ENCODE data around the gene PAX2.

The PAX2 gene

DNA sequence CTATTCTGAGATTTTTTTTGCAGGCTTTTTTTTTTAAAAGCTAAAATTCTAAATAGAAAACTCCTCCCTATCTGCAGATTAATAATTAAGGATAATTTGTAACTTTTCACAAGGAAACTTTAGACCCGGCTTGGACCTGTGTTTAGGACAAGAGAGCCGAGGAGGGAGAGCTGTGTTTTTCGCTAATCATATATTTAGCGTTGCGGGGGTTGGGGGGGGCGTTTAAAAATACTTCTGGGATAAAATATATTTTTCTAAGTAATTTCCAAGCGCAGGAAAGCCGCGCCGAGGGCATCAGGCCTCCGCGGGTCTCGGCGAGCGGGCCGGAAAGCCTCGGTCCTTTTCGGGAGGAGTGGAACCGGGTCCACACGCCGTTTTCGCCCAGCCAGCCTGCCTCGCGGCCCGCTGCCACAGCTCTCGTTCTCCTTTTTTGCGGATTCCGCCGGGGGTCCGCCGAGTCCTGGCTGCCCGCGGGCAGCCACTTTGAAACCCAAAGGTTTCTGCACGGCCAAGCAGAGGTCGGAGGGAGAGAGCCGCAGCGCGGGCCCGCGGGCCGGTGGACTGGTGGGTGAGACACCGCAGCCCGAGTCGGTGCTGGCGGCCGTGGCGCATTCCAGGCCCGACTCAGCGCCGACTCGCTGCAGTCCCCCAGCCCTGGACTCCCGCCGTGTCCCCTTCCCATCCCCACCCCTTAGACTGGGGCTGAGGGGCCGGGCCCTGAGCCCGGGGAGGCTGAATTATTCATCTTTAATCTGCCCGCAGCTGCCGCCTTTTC is 2.3 kb downstream of the PAX2 start:
- Histone ChIP-seq H3K4me1 (ENCODE audit: control insufficient read depth, insufficient read depth, low read length, poor library complexity, severe bottlenecking) (peaks cover 25% of the 10 kb centered on the region), H3K4me3 (ENCODE audit: extremely low read depth, insufficient read depth, low read length, poor library complexity, severe bottlenecking) (no peak overlapping the region), H3K27ac (ENCODE audit: low read depth, low read length, severe bottlenecking) (no peak overlapping the region), H3K9me3 (ENCODE audit: control insufficient read depth, low read length) (no peaks in the 10 kb centered on the region), H3K36me3 (ENCODE audit: control insufficient read depth, insufficient read depth, low read length) (no peaks in the 10 kb centered on the region)
- 0 to 1% methylated on average over 41 to 47 of the region's 57 CpGs for WGBS, 2 experiments (ENCODE audit: insufficient coverage in 2 of 2)

DNA sequence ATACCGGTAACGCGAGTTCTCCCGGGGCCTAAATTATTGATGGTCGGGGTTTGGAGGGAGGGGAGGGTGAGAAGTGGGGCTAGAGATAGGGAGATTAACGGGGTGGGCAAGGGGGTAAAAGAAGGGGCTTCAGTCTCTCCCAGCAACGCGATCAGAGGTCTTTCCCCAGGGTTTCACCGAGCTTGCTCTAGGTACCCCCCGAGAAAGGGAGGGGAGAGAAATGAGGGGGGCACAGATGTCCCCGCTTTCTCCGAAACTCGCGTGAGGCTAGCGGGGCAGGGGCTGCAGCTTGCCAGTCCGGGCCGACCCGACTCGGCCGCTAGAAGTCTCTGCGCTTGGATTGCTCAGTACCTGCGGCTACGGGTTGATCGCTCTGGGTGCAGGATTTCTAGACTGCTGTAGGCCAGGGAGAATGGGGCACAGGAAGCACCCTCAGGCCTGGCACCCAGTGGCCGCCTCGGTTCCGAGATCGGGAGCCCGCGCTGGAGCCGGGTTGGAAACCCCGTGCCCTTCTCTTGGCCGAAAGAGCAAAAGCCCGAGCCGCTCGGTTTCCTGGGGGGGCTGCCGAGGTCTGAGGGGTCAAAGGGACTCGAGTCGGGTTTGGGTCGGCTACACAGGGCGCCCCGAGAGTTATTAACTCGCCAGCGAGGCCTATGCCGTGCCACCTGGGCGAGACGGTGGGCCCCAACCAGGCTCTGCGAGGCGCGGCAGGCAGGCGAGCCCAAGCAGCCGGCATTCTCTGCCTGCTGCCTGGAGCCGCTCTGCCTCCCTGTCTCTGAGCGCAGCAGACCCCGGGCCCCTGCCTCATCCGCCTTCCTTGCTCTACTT is 3.1 kb downstream of the PAX2 start:
- no peaks in the 10 kb centered on the region for H3K9me3 ChIP-seq (ENCODE audit: control insufficient read depth, low read length)
- H3K27ac ChIP-seq (ENCODE audit: low read depth, low read length, severe bottlenecking), result no peak overlapping the region
- H3K36me3 ChIP-seq (ENCODE audit: control insufficient read depth, insufficient read depth, low read length), result no peaks in the 10 kb centered on the region
- H3K4me1 ChIP-seq (ENCODE audit: control insufficient read depth, insufficient read depth, low read length, poor library complexity, severe bottlenecking), result peaks cover 25% of the 10 kb centered on the region
- 1 to 2% methylated on average over 41 to 48 of the region's 56 CpGs for WGBS, 2 experiments (ENCODE audit: insufficient coverage in 2 of 2)
- H3K4me3 ChIP-seq (ENCODE audit: extremely low read depth, insufficient read depth, low read length, poor library complexity, severe bottlenecking), result peak overlapping the region; percentile 2

DNA sequence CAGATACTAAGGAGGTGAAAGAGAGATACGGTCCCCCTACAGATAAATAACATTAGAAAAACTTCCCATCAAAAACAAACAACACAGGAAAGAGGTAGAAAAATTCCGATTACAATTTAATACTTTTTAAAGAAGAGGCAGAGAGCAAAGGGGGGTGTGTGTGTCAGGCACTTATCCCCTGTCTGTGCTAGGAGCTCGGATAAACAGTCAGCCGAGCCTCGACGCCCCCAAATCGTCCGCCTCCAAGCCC is 3.6 kb downstream of the PAX2 start:
- 5% methylated on average over 6 of the region's 8 CpGs for WGBS, 2 experiments (ENCODE audit: insufficient coverage in 2 of 2)
- H3K4me1 ChIP-seq (ENCODE audit: control insufficient read depth, insufficient read depth, low read length, poor library complexity, severe bottlenecking), result peaks cover 25% of the 10 kb centered on the region
- no peak overlapping the region for H3K27ac ChIP-seq (ENCODE audit: low read depth, low read length, severe bottlenecking)
- no peaks in the 10 kb centered on the region for H3K36me3 ChIP-seq (ENCODE audit: control insufficient read depth, insufficient read depth, low read length)
- H3K9me3 ChIP-seq (ENCODE audit: control insufficient read depth, low read length), result no peaks in the 10 kb centered on the region
- H3K4me3 ChIP-seq (ENCODE audit: extremely low read depth, insufficient read depth, low read length, poor library complexity, severe bottlenecking), result peak overlapping the region; percentile 2

DNA sequence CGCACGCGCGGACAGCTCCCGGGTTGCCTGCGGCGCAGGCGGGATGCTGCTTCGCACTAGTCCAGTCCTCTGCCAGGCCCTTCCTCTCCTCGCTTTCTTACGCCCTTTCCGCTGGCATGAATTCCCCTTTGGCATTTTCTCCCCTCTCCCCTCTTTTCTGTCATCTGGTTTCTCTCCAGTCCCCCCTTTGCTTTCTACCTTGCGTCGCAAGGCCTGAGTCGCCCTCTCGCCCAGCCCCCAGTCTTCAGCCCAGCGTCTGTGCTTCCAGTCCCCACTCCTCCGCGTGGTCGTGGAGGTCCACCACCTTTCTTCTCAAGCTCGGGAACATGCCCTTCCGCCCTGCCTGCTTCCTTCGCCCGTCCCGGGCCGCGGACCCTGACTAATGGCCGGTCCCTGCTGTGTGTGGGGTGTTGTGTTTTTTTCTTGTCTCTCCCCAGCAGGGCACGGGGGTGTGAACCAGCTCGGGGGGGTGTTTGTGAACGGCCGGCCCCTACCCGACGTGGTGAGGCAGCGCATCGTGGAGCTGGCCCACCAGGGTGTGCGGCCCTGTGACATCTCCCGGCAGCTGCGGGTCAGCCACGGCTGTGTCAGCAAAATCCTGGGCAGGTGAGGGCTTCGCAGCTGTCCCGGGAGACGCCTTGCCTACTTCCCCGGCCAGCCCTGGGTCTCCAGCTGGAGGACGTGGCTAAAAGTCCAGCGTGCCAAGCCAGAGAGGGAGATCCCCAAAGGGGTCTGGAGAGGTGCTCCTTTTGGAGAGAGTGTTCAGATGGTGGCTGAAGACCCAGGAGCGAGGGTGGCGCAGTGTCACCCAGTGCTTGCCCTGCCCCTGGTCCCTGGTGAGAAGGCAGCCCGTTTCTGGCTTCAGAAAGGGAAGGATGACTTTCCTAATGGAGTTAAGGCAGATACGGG is 4.2 kb downstream of the PAX2 start:
- no peak overlapping the region for H3K27ac ChIP-seq (ENCODE audit: low read depth, low read length, severe bottlenecking)
- H3K4me3 ChIP-seq (ENCODE audit: extremely low read depth, insufficient read depth, low read length, poor library complexity, severe bottlenecking), result no peak overlapping the region
- no peaks in the 10 kb centered on the region for H3K36me3 ChIP-seq (ENCODE audit: control insufficient read depth, insufficient read depth, low read length)
- H3K9me3 ChIP-seq (ENCODE audit: control insufficient read depth, low read length), result no peaks in the 10 kb centered on the region
- WGBS, 2 experiments (ENCODE audit: insufficient coverage in 2 of 2), result 8 to 11% methylated on average over 36 to 41 of the region's 50 CpGs
- peaks cover 21% of the 10 kb centered on the region for H3K4me1 ChIP-seq (ENCODE audit: control insufficient read depth, insufficient read depth, low read length, poor library complexity, severe bottlenecking)

DNA sequence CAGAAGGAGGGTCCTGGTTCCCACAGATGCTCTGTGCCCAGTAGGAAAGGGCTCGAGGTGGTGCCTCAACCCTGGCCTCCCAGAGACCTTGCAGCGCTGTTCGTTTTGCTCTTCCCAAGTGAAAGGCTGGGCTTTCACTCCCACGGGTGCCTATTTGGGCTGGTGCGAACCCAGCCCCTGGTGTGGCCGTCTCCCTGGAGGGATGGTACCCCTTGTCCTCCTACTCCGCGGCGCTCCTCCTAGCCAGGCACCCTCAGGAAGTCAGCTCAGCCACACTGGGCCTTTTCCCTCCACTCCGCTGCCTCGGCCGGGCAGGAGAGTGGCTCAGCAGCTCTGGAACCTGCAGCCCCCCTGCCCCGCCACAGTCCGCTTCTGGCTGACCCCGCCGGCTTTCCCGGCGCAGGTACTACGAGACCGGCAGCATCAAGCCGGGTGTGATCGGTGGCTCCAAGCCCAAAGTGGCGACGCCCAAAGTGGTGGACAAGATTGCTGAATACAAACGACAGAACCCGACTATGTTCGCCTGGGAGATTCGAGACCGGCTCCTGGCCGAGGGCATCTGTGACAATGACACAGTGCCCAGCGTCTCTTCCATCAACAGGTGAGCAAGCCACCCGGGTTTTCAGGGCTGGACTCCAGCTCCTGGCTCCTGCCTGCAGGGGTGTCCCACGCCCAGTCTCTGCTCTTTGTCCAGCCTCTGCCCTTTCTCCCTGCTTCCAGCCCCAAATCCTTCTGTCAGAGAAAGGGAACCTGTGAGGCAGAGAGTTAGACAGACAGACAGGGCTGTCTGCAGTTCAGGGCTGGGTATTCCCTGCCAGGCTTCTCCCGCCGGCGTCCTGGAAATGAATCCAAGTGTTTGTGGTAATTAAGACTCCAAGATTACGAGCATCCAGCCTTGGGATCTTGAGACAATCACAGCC is 5.2 kb downstream of the PAX2 start:
- Histone ChIP-seq H3K27ac (ENCODE audit: low read depth, low read length, severe bottlenecking) (no peak overlapping the region), H3K9me3 (ENCODE audit: control insufficient read depth, low read length) (no peaks in the 10 kb centered on the region), H3K4me1 (ENCODE audit: control insufficient read depth, insufficient read depth, low read length, poor library complexity, severe bottlenecking) (peaks cover 16% of the 10 kb centered on the region), H3K4me3 (ENCODE audit: extremely low read depth, insufficient read depth, low read length, poor library complexity, severe bottlenecking) (no peak overlapping the region), H3K36me3 (ENCODE audit: control insufficient read depth, insufficient read depth, low read length) (no peaks in the 10 kb centered on the region)
- WGBS, 2 experiments (ENCODE audit: insufficient coverage in 2 of 2), result 22 to 26% methylated on average over 33 to 36 of the region's 37 CpGs

DNA sequence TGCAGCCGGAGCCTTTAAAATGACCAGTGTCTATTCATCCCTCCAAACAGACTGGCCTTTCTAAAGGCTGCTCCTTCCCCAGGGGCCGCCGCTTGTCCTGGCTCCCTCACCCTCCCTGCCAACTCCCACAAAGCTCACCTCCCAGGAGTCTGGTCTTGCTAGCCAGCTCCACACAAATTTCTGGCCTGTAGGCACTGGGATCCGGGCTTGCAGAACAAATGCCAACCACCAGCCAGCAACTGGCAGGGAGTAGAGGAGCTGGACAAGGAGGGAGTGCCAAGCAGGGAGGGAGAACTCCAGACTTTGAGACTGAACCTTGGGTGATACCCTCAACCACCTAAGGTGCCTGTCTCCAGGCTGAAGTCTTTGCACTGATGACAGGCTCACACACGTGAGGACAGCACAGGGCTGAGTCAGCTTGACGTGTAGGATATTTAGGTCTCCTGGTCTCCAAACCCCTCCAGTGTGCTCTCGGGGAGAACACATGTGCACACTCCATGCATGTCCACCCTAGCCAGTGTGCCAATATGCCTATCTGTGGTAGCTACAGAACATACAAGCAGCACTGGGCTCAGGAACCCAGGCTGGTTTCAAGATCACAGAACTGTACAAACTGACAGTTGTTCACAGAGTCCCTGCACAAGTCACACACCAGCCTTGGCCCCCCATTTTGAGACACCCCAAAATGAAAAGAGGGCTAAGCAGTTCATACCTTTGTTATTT is 6.0 kb downstream of the PAX2 start:
- Histone ChIP-seq H3K4me3 (ENCODE audit: extremely low read depth, insufficient read depth, low read length, poor library complexity, severe bottlenecking) (no peak overlapping the region), H3K36me3 (ENCODE audit: control insufficient read depth, insufficient read depth, low read length) (no peaks in the 10 kb centered on the region), H3K4me1 (ENCODE audit: control insufficient read depth, insufficient read depth, low read length, poor library complexity, severe bottlenecking) (peaks cover 13% of the 10 kb centered on the region), H3K9me3 (ENCODE audit: control insufficient read depth, low read length) (no peaks in the 10 kb centered on the region), H3K27ac (ENCODE audit: low read depth, low read length, severe bottlenecking) (no peak overlapping the region)
- 54 to 67% methylated on average over 5 to 7 of the region's 7 CpGs for WGBS, 2 experiments (ENCODE audit: insufficient coverage in 2 of 2)

DNA sequence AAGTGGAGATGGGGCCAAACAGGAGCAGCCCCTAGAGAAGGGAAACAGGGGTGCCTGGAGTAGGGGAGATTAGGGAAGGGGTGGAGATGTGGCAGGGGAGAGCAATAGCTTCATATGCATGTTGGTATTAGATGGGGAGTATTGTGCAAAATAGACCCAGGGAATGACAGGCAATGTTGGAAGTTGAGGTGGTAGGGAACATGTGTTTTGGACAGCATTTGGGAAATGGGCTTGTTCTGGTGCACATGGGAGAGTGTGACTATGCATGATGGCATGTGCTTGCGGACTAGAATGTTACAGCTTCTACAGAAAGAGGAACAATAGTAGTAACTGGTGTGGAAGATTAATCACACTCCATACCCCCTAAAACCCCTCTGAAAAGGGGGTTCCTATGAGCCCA is 10.4 kb downstream of the PAX2 start:
- Histone ChIP-seq H3K4me3 (ENCODE audit: extremely low read depth, insufficient read depth, low read length, poor library complexity, severe bottlenecking) (no peak overlapping the region), H3K27ac (ENCODE audit: low read depth, low read length, severe bottlenecking) (no peak overlapping the region), H3K36me3 (ENCODE audit: control insufficient read depth, insufficient read depth, low read length) (no peaks in the 10 kb centered on the region), H3K4me1 (ENCODE audit: control insufficient read depth, insufficient read depth, low read length, poor library complexity, severe bottlenecking) (no peaks in the 10 kb centered on the region), H3K9me3 (ENCODE audit: control insufficient read depth, low read length) (no peaks in the 10 kb centered on the region)
- WGBS, 2 experiments (ENCODE audit: insufficient coverage in 2 of 2), result no CpG with 5 or more reads among the region's 1 CpG

DNA sequence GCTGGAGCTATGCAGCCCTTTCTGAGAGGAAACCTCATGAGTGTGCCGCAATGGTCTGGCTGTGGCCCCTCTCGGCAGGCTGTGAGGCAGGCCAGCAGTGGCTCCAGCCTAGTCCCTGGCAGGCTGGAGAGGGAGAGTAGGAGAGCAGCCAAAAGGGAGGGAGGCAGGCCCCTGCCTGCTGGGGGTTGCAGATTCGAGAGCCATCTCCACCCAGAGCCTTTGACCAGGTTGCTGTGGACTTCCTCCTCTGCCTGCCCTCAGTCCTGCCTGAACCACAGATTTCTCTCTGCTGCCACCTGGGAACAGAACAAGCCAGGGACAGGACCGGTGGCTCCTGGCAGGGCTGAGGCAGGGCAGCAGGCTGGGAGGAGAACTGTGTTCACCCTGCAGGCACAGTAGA is 13.9 kb downstream of the PAX2 start:
- Histone ChIP-seq H3K36me3 (ENCODE audit: control insufficient read depth, insufficient read depth, low read length) (no peaks in the 10 kb centered on the region), H3K4me1 (ENCODE audit: control insufficient read depth, insufficient read depth, low read length, poor library complexity, severe bottlenecking) (no peaks in the 10 kb centered on the region), H3K27ac (ENCODE audit: low read depth, low read length, severe bottlenecking) (no peak overlapping the region), H3K9me3 (ENCODE audit: control insufficient read depth, low read length) (no peaks in the 10 kb centered on the region), H3K4me3 (ENCODE audit: extremely low read depth, insufficient read depth, low read length, poor library complexity, severe bottlenecking) (no peak overlapping the region)
- WGBS, 2 experiments (ENCODE audit: insufficient coverage in 2 of 2), result 20 to 70% methylated on average over 1 to 3 of the region's 4 CpGs

DNA sequence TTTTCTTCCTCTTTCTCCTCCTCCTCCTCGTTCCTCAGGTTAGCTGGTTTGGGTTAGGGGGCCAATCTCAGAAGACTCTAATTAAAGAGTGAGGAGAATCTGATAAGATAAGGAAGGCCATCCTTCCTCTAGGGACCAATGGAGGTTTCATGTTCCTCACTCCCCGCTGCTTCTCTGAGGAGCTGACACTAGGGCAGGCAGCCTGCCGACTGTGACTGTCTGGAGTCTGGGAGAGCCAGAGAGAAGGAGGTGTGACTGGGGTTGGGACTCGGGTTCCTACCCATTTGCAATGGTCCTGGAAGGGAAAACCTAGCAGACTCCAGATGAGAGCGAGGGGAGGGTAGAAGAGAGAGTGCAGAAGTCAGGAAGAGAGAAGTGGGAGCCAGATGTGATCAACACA is 15.3 kb downstream of the PAX2 start:
- 30 to 43% methylated on average over 3 to 4 of the region's 5 CpGs for WGBS, 2 experiments (ENCODE audit: insufficient coverage in 2 of 2)

More for the DNA sequence above, 15.3 kb downstream of the PAX2 start:
- Histone ChIP-seq H3K4me3 (ENCODE audit: extremely low read depth, insufficient read depth, low read length, poor library complexity, severe bottlenecking) (no peak overlapping the region), H3K9me3 (ENCODE audit: control insufficient read depth, low read length) (no peaks in the 10 kb centered on the region), H3K36me3 (ENCODE audit: control insufficient read depth, insufficient read depth, low read length) (no peaks in the 10 kb centered on the region), H3K4me1 (ENCODE audit: control insufficient read depth, insufficient read depth, low read length, poor library complexity, severe bottlenecking) (no peaks in the 10 kb centered on the region), H3K27ac (ENCODE audit: low read depth, low read length, severe bottlenecking) (no peak overlapping the region)

Data from mesodermal cell (in vitro differentiated cells).